D721Med (cell line): Measurements from ENCODE around the gene MAN1A1.

ENCODE experiments used
- DNase-seq: peaks from one replicate; pipeline ENCODE4 v3.0.0; 2011; ENCODE audit warnings: low spot score; ENCODE audit not compliant: insufficient read length
- FAIRE-seq: peaks from 2 replicates; lab custom pipeline; 2011; peaks lifted over from hg19 to GRCh38; lab: Jason Lieb, UNC
- TF ChIP-seq, protein P1 (sequence below): IDR thresholded peaks from 2 replicates; pipeline ENCODE4 v1.5.1; 2012; ENCODE audit warnings: mild to moderate bottlenecking, control low read depth; ENCODE audit not compliant: insufficient read depth; ENCODE audit errors: missing control alignments

MAN1A1 gene

DNA sequence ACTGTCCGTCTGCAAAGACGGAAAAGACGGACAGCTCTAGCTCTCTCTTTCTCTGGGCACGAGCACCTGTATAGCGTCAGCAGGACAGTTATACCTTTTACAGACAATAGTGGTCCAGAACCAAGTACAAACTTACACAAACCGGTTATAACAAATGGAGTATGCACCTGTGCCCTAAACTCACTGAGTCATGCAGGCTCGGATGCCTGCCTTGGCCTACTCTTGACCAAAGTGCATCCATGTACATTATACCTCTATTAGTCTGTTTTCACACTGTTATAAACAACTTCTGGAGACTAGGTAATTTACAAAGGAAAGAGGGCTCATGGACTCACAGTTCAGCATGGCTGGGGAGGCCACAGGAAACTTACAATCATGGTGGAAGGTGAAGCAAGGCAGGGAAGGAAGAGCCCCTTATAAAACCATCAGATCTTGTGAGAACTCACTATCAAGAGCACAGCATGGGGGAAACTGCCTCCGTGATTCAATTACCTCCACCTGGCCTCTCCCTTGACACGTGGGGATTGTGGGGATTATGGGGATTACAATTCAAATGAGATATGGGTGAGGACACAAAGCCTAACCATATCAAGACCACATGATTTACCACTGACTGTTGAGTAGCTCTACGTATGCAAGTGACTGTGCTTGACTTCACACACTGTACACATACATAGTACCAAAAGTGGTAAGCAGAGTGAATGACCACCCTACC, 23.1 kb downstream of the MAN1A1 start:
- DNase-seq (no peak), FAIRE-seq (no peak)
- TF ChIP-seq, protein P1, sequence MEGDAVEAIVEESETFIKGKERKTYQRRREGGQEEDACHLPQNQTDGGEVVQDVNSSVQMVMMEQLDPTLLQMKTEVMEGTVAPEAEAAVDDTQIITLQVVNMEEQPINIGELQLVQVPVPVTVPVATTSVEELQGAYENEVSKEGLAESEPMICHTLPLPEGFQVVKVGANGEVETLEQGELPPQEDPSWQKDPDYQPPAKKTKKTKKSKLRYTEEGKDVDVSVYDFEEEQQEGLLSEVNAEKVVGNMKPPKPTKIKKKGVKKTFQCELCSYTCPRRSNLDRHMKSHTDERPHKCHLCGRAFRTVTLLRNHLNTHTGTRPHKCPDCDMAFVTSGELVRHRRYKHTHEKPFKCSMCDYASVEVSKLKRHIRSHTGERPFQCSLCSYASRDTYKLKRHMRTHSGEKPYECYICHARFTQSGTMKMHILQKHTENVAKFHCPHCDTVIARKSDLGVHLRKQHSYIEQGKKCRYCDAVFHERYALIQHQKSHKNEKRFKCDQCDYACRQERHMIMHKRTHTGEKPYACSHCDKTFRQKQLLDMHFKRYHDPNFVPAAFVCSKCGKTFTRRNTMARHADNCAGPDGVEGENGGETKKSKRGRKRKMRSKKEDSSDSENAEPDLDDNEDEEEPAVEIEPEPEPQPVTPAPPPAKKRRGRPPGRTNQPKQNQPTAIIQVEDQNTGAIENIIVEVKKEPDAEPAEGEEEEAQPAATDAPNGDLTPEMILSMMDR, result no peak

DNA sequence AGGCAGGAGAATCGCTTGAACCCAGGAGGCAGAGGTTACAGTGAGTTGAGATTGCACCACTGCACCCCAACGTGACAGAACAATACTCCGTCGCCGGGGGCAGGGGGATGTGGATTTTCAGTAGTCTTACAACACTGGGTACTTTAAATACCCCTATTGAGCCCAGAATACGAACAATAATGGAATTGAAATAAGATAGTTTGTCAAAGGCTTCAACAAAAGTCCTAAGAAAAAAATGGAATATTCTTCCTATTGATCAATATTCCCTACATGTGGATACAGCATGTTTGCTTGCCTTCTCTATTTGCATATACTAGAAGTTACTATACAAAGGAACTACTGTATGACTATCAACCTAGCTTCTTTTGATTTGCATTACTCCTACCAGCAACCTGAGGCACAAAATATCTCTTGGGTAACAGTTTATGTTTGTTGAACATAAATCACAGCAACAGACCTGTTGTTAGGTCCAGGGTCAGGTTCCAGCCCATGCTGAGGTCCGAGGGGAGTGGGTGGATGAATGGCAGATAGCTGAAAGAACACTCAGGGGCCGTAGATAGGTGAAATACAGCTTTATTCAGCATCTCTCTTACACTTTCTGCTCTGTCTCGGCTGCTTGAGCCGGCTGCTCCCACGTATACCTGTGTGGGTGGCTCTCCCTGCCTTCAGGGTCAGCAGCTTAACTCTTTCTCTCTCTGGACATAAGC, 23.8 kb downstream of the MAN1A1 start:
- DNase-seq (no peak), FAIRE-seq (no peak)
- TF ChIP-seq, protein P1, result no peak

DNA sequence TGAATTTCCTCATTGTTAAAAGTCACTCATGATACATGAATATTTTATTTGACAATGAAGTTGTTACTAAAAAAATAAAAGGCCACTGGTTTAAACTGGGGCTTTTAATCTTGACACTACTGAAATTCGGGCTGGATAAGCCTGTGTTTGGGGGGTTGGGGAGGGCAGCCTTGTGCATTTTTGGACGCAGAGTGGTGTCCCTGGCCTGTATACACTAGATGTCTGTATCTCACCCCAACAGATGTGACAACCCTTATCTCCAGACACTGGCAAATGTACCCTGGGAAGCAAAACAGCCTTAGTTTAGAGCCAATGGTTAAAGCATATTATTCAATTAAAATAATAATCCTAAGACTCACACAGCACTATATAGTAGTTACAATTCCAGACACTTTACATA, 24.8 kb downstream of the MAN1A1 start:
- TF ChIP-seq, protein P1, result no peak
- FAIRE-seq, result no peak
- no peak for DNase-seq

DNA sequence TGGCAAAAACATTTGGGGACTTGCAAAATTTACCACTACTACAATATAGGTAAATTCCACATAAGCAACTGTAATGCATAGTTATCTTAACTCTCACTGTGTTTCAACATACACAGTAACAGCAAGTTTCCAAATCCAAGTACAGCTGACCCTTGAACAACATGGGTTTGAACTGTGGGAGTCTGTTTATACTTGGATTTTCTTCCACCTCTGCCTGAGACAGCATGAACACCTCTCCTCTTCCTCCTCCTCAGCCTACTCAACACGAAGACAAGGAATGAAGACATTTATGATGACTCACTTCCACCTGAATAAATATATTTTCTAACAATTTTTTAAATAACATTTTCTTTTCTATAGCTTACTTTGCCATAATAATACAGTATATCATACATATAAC, 25.6 kb downstream of the MAN1A1 start:
- TF ChIP-seq, protein P1, result no peak
- FAIRE-seq (no peak), DNase-seq (no peak)

DNA sequence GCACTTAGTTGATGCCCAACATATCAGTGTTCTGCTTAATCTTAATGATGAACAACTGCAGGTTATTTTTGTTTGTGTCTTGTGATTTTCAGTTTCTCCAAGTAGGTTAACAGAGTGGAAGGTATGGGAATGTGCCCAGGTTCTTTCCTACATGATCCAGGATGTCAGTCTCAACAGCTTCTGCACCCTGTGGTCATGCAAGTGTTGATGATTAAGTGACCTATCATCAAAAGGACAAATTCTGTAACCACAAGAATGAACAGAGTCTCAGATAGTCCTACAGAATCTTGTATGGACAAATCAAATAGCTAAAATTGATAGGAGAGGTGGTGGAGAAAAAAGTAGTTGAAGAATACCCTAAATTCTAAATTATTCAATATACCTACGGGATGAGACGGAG, 26.1 kb downstream of the MAN1A1 start:
- DNase-seq, result no peak
- TF ChIP-seq, protein P1, result no peak
- no peak for FAIRE-seq

DNA sequence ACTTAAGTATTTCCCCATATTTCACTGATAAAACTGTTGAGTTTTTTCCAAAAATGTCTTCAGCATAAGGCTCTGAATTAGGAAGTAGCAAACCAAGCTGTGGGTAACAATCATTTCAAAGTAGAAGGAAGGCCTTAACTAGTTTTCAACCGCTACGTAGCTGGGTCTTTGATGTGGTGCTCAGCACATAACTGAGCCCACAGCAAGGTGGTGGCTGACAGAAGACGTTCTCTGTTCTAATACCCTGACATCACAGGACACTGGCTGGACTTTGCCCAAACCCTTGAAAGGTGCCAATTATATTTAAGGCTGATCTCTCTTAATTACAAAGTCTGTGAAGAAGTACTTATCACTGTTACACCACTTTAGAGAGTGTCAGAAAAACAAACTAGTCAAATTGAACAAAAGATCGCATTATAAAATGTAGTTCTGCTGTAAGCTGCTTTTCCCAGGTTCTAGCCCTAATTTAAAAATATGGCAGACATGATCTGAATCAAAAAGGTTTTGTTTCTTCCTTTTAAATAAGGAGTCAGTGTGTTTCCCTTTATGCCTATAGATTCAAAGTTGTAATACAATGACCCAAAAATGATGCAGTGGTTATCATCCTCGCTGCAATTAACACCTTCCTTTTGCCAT, 26.7 kb downstream of the MAN1A1 start:
- FAIRE-seq (no peak), DNase-seq (no peak)
- TF ChIP-seq, protein P1, result no peak

DNA sequence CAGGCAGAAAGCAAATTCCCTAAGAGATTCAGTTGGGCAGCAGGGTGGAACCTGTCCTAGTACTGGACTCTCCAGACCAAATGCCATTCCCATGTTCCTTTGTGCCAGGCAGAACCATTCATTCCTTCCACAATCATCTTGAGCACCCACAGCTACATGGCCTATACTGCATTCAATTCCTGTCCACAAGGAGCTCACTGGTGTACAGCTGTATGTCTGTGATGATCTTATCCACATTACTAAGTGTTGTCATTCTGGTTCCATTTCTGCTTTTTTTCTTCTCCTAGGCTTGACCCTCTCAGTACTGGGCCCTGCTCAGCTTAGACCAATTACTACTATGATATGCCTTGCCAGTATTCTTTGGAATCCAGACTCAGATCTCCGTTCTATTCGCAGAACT, 27.5 kb downstream of the MAN1A1 start:
- TF ChIP-seq, protein P1, result no peak
- DNase-seq (no peak), FAIRE-seq (no peak)
